Thyroid gland (tissue), 4 donors: ENCODE results near the gene BRINP1. TPM values are rescaled to one million over a fixed set of nuclear protein-coding genes. Genes with fewer than 3 reads are reported as not detected.

Experiments used
- DNase-seq, 2 donors: peaks; one replicate each; pipeline ENCODE4 v3.0.0-alpha.2; 2019
- H3K27ac ChIP-seq, 3 donors: fragments of 200-600 bp; sonication (generic); 1 replicate in 2 of 3; 2 replicates in 1 of 3; pipeline ENCODE4 v1.5.1; 2016 to 2019; ENCODE audit warnings: mild to moderate bottlenecking in 1 of 3, moderate library complexity in 1 of 3
- H3K27me3 ChIP-seq: fragments of 200-600 bp; sonication (generic); one replicate; pipeline ENCODE4 v1.5.1; 2019
- H3K36me3 ChIP-seq, 2 donors: fragments of 200-600 bp; sonication (generic); one replicate each; pipeline ENCODE4 v1.5.1; 2016 to 2019
- H3K4me1 ChIP-seq, 2 donors: fragments of 200-600 bp; sonication (generic); one replicate each; pipeline ENCODE4 v1.5.1; 2017 to 2019
- H3K4me3 ChIP-seq, 3 donors: fragments of 200-600 bp; sonication (generic); replicated peaks in 1 of 3; 1 replicate in 2 of 3; 2 replicates in 1 of 3; pipeline ENCODE4 v1.5.1; 2016; ENCODE audit warnings: mild to moderate bottlenecking in 1 of 3
- H3K9me3 ChIP-seq: fragments of 200-600 bp; sonication (generic); one replicate; pipeline ENCODE4 v1.5.1; 2017
- CTCF ChIP-seq, 6 experiments: fragments of 200-600 bp in 3 of 6; fragments of 450-650 bp in 3 of 6; sonication (generic) in 3 of 6; IDR thresholded peaks; one replicate each; pipeline ENCODE4 v1.5.1; 2016 to 2019; ENCODE audit warnings: antibody characterized with exemption in 6 of 6, mild to moderate bottlenecking in 2 of 6, inconsistent platforms in 1 of 6, moderate library complexity in 1 of 6
- POLR2A ChIP-seq, 2 donors: fragments of 450-650 bp; IDR thresholded peaks; one replicate each; pipeline ENCODE4 v1.6.1; 2017; ENCODE audit warnings: antibody characterized with exemption in 2 of 2, mild to moderate bottlenecking in 2 of 2, moderate library complexity in 1 of 2
- WGBS, 2 donors: methylation state at CpG; one replicate each; pipeline ENCODE4 v1.1.5; 2017; 5-methylcytosine and 5-hydroxymethylcytosine counted together
- intact Hi-C: fragments of 100-400 bp; cut with DNase I; formaldehyde crosslinking; loops from one replicate; pipeline ENCODE4 v1.15.1; 2023
- total RNA-seq, 4 donors: library from RNA; depleted of rRNA; stranded (reverse); fragments of >200 nt; gene quantifications; one replicate each; pipeline ENCODE4 v1.2.3, GENCODE V29; 2016

BRINP1 gene
- total RNA-seq, 4 donors from 2014 or later = 0.67 to 1.1 (median 0.93) TPM; not detected in 1

GRCh38 chr9:119165131-119165530 lies 204.1 kb downstream of the BRINP1 start:
- peak overlapping the region; percentile 51 to 72 (median 54) for H3K27ac ChIP-seq
- WGBS, 2 donors = 93 to 100% methylated on average over 1 of the region's 1 CpG
- no peaks in the 10 kb centered on the region for H3K27me3 ChIP-seq
- peaks cover 18 to 23% of the 10 kb centered on the region in 2 donors for H3K4me1 ChIP-seq
- intact Hi-C loops = no loop called here
- TF ChIP-seq POLR2A (IDR thresholded peaks at IDR 0.05) (no peak), CTCF (IDR thresholded peaks at IDR 0.05) (no peak)
- no peak for DNase-seq
- no peaks in the 10 kb centered on the region for H3K36me3 ChIP-seq
- no peak overlapping the region for H3K4me3 ChIP-seq
- H3K9me3 ChIP-seq = no peaks in the 10 kb centered on the region

- no peak overlapping the region for H3K4me3 ChIP-seq
- intact Hi-C loops = no loop called here
- H3K9me3 ChIP-seq = no peaks in the 10 kb centered on the region
- peak overlapping the region; percentile 51 to 72 (median 54) for H3K27ac ChIP-seq
- peak; percentile 52 to 63 for DNase-seq
- H3K27me3 ChIP-seq = no peaks in the 10 kb centered on the region
- TF ChIP-seq CTCF (IDR thresholded peaks at IDR 0.05) (no peak), POLR2A (IDR thresholded peaks at IDR 0.05) (no peak)
- H3K4me1 ChIP-seq = peaks cover 18 to 23% of the 10 kb centered on the region in 2 donors
- H3K36me3 ChIP-seq = no peaks in the 10 kb centered on the region
Measured at GRCh38 chr9:119164716-119165115, 204.5 kb downstream of the BRINP1 start.

GRCh38 chr9:119160551-119160950 lies 208.7 kb downstream of the BRINP1 start:
- peaks cover 10 to 21% of the 10 kb centered on the region in 2 donors for H3K4me1 ChIP-seq
- no peak overlapping the region for H3K27ac ChIP-seq
- no peaks in the 10 kb centered on the region for H3K36me3 ChIP-seq
- intact Hi-C loops = no loop called here
- H3K4me3 ChIP-seq = no peak overlapping the region
- H3K27me3 ChIP-seq = no peaks in the 10 kb centered on the region
- no peaks in the 10 kb centered on the region for H3K9me3 ChIP-seq
- no peak for DNase-seq
- TF ChIP-seq CTCF (IDR thresholded peaks at IDR 0.05) (no peak), POLR2A (IDR thresholded peaks at IDR 0.05) (no peak)

- Histone ChIP-seq H3K27me3 (no peaks in the 10 kb centered on the region), H3K9me3 (no peaks in the 10 kb centered on the region), H3K36me3 (no peaks in the 10 kb centered on the region), H3K27ac (no peak overlapping the region), H3K4me1 (peaks cover 8 to 9% of the 10 kb centered on the region in 2 donors), H3K4me3 (no peak overlapping the region)
- TF ChIP-seq CTCF (IDR thresholded peaks at IDR 0.05) (no peak), POLR2A (IDR thresholded peaks at IDR 0.05) (no peak)
- WGBS, 2 donors = 91 to 100% methylated on average over 2 of the region's 2 CpGs
- intact Hi-C loops = no loop called here
- no peak for DNase-seq
Measured at GRCh38 chr9:119159386-119159785, 209.8 kb downstream of the BRINP1 start.

- Histone ChIP-seq H3K9me3 (no peaks in the 10 kb centered on the region), H3K4me3 (no peak overlapping the region), H3K36me3 (no peaks in the 10 kb centered on the region), H3K4me1 (no peaks in the 10 kb centered on the region), H3K27me3 (no peaks in the 10 kb centered on the region), H3K27ac (no peak overlapping the region)
- 82 to 86% methylated on average over 2 of the region's 2 CpGs for WGBS, 2 donors
- intact Hi-C loops = no loop called here
- no peak for TF ChIP-seq POLR2A (IDR thresholded peaks at IDR 0.05)
- TF ChIP-seq CTCF (IDR thresholded peaks at IDR 0.05) = no peak
- DNase-seq = no peak
Measured at GRCh38 chr9:119157196-119157595, 212.0 kb downstream of the BRINP1 start.
